Mucosa of rectum (tissue), 2 donors: ENCODE data around the gene GABRR2.

ENCODE experiments used
- H3K27ac ChIP-seq, 2 donors: one replicate each; pipeline ENCODE4 v1.7.0; 2013; ENCODE audit warnings: inconsistent platforms in 2 of 2, low read depth in 2 of 2, low read length in 2 of 2
- H3K27me3 ChIP-seq, 2 donors: one replicate each; pipeline ENCODE4 v1.7.0; 2013; ENCODE audit warnings: low read length in 2 of 2; ENCODE audit not compliant: control insufficient read depth in 2 of 2, insufficient read depth in 2 of 2
- H3K36me3 ChIP-seq, 2 donors: one replicate each; pipeline ENCODE4 v1.7.0; 2013; ENCODE audit warnings: low read length in 2 of 2; ENCODE audit not compliant: control insufficient read depth in 2 of 2, insufficient read depth in 2 of 2
- H3K4me1 ChIP-seq, 2 donors: one replicate each; pipeline ENCODE4 v1.7.0; 2013; ENCODE audit warnings: low read length in 2 of 2, mild to moderate bottlenecking in 1 of 2; ENCODE audit not compliant: control insufficient read depth in 2 of 2, insufficient read depth in 2 of 2
- H3K4me3 ChIP-seq, 2 donors: one replicate each; pipeline ENCODE4 v1.7.0; 2013; ENCODE audit warnings: low read length in 2 of 2
- H3K9ac ChIP-seq, 2 donors: one replicate each; pipeline ENCODE4 v1.7.0; 2013; ENCODE audit warnings: low read length in 2 of 2, low read depth in 1 of 2, mild to moderate bottlenecking in 1 of 2
- H3K9me3 ChIP-seq, 2 donors: one replicate each; pipeline ENCODE4 v1.7.0; 2013; ENCODE audit warnings: low read length in 2 of 2; ENCODE audit not compliant: control insufficient read depth in 2 of 2
- donor health status: healthy.
- donor health status: Normal muscosa, but diverticular disease.

Gene GABRR2

GRCh38 chr6:89264296-89264695, 50.8 kb downstream of the GABRR2 start:
- Histone ChIP-seq H3K27me3 (no peaks in the 10 kb centered on the region), H3K4me3 (no peak overlapping the region), H3K27ac (no peak overlapping the region), H3K9ac (no peak overlapping the region), H3K9me3 (no peaks in the 10 kb centered on the region), H3K36me3 (no peaks in the 10 kb centered on the region), H3K4me1 (no peaks in the 10 kb centered on the region)

- no peak overlapping the region for H3K9ac ChIP-seq
- no peaks in the 10 kb centered on the region for H3K4me1 ChIP-seq
- H3K27me3 ChIP-seq = no peaks in the 10 kb centered on the region
- H3K4me3 ChIP-seq = no peak overlapping the region
- H3K9me3 ChIP-seq = no peaks in the 10 kb centered on the region
- no peak overlapping the region for H3K27ac ChIP-seq
- H3K36me3 ChIP-seq = no peaks in the 10 kb centered on the region
Observed at GRCh38 chr6:89260832-89261231, 54.3 kb downstream of the GABRR2 start.

GRCh38 chr6:89260310-89260709, 54.8 kb downstream of the GABRR2 start:
- H3K4me3 ChIP-seq = no peak overlapping the region
- H3K36me3 ChIP-seq = no peaks in the 10 kb centered on the region
- no peaks in the 10 kb centered on the region for H3K27me3 ChIP-seq
- no peak overlapping the region for H3K27ac ChIP-seq
- no peaks in the 10 kb centered on the region for H3K9me3 ChIP-seq
- H3K9ac ChIP-seq = no peak overlapping the region
- H3K4me1 ChIP-seq = no peaks in the 10 kb centered on the region

GRCh38 chr6:89258912-89259311, 56.2 kb downstream of the GABRR2 start:
- no peak overlapping the region for H3K9ac ChIP-seq
- H3K27me3 ChIP-seq = no peaks in the 10 kb centered on the region
- no peaks in the 10 kb centered on the region for H3K4me1 ChIP-seq
- H3K27ac ChIP-seq = no peak overlapping the region
- H3K36me3 ChIP-seq = no peaks in the 10 kb centered on the region
- H3K4me3 ChIP-seq = no peak overlapping the region
- no peaks in the 10 kb centered on the region for H3K9me3 ChIP-seq

GRCh38 chr6:89257781-89258180, 57.3 kb downstream of the GABRR2 start:
- Histone ChIP-seq H3K9ac (no peak overlapping the region), H3K9me3 (no peaks in the 10 kb centered on the region), H3K27me3 (no peaks in the 10 kb centered on the region)

GRCh38 chr6:89257346-89257745, 57.8 kb downstream of the GABRR2 start:
- H3K9ac ChIP-seq = no peak overlapping the region
- H3K27me3 ChIP-seq = no peaks in the 10 kb centered on the region
- no peak overlapping the region for H3K4me3 ChIP-seq
- H3K27ac ChIP-seq = no peak overlapping the region
- no peaks in the 10 kb centered on the region for H3K36me3 ChIP-seq
- H3K9me3 ChIP-seq = no peaks in the 10 kb centered on the region
- H3K4me1 ChIP-seq = peaks cover 0 to 4% of the 10 kb centered on the region in 2 donors

More at GRCh38 chr6:89257781-89258180, 57.3 kb downstream of the GABRR2 start:
- peaks cover 0 to under 1% of the 10 kb centered on the region in 2 donors for H3K4me1 ChIP-seq
- no peak overlapping the region for H3K27ac ChIP-seq
- no peak overlapping the region for H3K4me3 ChIP-seq
- no peaks in the 10 kb centered on the region for H3K36me3 ChIP-seq

GRCh38 chr6:89255417-89255816, 59.7 kb downstream of the GABRR2 start:
- no peak overlapping the region for H3K9ac ChIP-seq
- no peak overlapping the region for H3K27ac ChIP-seq
- H3K4me1 ChIP-seq = peaks cover 0 to 4% of the 10 kb centered on the region in 2 donors
- H3K36me3 ChIP-seq = no peaks in the 10 kb centered on the region
- no peaks in the 10 kb centered on the region for H3K9me3 ChIP-seq
- H3K4me3 ChIP-seq = no peak overlapping the region
- no peaks in the 10 kb centered on the region for H3K27me3 ChIP-seq

- Histone ChIP-seq H3K4me3 (no peak overlapping the region), H3K27ac (no peak overlapping the region), H3K36me3 (no peaks in the 10 kb centered on the region), H3K4me1 (peaks cover 0 to 4% of the 10 kb centered on the region in 2 donors), H3K9ac (no peak overlapping the region), H3K27me3 (no peaks in the 10 kb centered on the region), H3K9me3 (no peaks in the 10 kb centered on the region)
Observed at GRCh38 chr6:89254569-89254968, 60.5 kb downstream of the GABRR2 start.

- H3K27ac ChIP-seq = no peak overlapping the region
- no peaks in the 10 kb centered on the region for H3K36me3 ChIP-seq
- H3K9ac ChIP-seq = no peak overlapping the region
- H3K4me3 ChIP-seq = no peak overlapping the region
- no peaks in the 10 kb centered on the region for H3K9me3 ChIP-seq
- no peaks in the 10 kb centered on the region for H3K27me3 ChIP-seq
- peaks cover 0 to 4% of the 10 kb centered on the region in 2 donors for H3K4me1 ChIP-seq
Observed at GRCh38 chr6:89252907-89253306, 62.2 kb downstream of the GABRR2 start.

GRCh38 chr6:89251976-89252375, 63.1 kb downstream of the GABRR2 start:
- Histone ChIP-seq H3K27me3 (no peaks in the 10 kb centered on the region), H3K27ac (no peak overlapping the region), H3K4me1 (peaks cover 0 to 4% of the 10 kb centered on the region in 2 donors), H3K36me3 (no peaks in the 10 kb centered on the region), H3K4me3 (no peak overlapping the region), H3K9ac (no peak overlapping the region), H3K9me3 (no peaks in the 10 kb centered on the region)

GRCh38 chr6:89251170-89251569, 63.9 kb downstream of the GABRR2 start:
- H3K9ac ChIP-seq = no peak overlapping the region

More at GRCh38 chr6:89251170-89251569, 63.9 kb downstream of the GABRR2 start:
- Histone ChIP-seq H3K27ac (no peak overlapping the region), H3K9me3 (no peaks in the 10 kb centered on the region), H3K36me3 (no peaks in the 10 kb centered on the region), H3K4me1 (peaks cover 0 to 4% of the 10 kb centered on the region in 2 donors), H3K4me3 (no peak overlapping the region), H3K27me3 (no peaks in the 10 kb centered on the region)
